Astrocyte of the cerebellum (primary cell): ENCODE measurements around the gene UBE2C.

Source experiments
- DNase-seq: peaks from one replicate; pipeline ENCODE4 v3.0.0-alpha.2; 2011; ENCODE audit warnings: low read depth
- H3K4me3 ChIP-seq: 2 replicates; pipeline ENCODE4 v1.5.1; 2011; ENCODE audit warnings: mild to moderate bottlenecking, low read depth, low read length, moderate library complexity
- in situ Hi-C: cut with HindIII; loops from 2 replicates; pipeline ENCODE4 v1.10.0; 2017; ENCODE audit warnings: low sequenced_read_pairs
- TF ChIP-seq, protein P1 (sequence below): IDR thresholded peaks from 2 replicates; pipeline ENCODE4 v1.5.1; 2012; ENCODE audit warnings: low read length, low read depth, moderate library complexity, mild to moderate bottlenecking; ENCODE audit errors: missing control alignments

Gene UBE2C

DNA sequence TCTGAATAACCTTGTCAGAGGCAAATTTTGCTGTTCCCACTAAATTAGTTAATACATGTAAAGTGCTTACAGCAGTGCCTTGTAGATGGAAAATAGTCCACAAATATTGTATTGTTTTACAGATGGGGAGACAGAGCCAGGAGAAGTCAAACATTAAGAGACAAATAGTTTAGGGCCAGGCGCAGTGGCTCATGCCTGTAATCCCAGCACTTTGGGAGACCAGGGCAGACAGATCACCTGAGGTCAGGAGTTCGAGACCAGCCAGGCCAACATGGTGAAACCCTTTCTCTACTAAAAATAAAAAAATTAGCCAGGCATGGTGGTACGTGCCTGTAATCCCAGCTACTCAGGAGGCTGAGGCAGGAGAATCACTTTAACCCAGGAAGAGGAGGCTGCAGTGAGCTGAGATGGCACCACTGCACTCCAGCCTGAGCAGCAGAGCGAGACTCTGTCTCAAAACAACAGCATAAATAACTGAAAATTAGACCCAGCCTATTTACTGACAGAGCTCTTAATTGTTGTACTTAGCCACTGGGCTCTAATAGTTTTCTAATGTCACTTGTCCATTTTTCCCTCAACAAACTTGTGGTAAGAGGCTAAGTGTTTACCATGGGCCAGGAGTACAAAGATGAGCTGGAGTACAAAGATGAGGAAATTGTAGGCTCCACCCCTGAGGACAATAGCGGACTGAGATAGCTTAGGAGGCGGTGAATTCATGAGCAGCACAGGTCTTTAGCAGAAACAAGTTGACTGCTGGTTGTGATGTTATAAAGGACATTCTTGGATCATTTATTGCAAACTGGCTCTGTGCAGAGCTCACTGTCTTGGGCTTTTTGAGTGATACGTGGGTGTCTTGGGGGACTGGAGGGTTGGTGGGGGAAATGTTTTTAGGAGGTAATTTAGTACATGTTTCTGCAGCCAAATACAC lies 51.4 kb downstream of the UBE2C start:
- in situ Hi-C loops, result no loop called here
- no peak for DNase-seq
- no peak overlapping the region for H3K4me3 ChIP-seq
- TF ChIP-seq, protein P1, sequence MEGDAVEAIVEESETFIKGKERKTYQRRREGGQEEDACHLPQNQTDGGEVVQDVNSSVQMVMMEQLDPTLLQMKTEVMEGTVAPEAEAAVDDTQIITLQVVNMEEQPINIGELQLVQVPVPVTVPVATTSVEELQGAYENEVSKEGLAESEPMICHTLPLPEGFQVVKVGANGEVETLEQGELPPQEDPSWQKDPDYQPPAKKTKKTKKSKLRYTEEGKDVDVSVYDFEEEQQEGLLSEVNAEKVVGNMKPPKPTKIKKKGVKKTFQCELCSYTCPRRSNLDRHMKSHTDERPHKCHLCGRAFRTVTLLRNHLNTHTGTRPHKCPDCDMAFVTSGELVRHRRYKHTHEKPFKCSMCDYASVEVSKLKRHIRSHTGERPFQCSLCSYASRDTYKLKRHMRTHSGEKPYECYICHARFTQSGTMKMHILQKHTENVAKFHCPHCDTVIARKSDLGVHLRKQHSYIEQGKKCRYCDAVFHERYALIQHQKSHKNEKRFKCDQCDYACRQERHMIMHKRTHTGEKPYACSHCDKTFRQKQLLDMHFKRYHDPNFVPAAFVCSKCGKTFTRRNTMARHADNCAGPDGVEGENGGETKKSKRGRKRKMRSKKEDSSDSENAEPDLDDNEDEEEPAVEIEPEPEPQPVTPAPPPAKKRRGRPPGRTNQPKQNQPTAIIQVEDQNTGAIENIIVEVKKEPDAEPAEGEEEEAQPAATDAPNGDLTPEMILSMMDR, result no peak

DNA sequence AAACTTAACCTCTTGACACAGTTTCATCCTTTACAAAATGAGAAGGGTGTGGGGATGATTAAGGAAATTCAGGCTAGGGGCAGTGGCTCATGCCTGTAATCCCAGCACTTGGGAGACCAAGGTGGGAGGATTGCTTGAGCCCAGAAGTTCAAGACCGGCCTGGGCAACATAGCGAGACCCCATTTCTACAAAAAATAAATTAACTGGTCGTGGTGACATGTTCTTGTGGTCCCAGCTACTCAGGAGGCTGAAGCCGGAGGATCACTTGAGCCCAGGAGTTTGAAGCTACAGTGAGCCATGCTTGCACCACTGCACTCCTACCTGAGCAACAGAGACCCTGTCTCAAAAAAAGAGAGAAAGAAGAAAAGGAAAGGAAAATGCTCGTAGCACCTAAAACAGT lies 54.0 kb downstream of the UBE2C start:
- H3K4me3 ChIP-seq, result no peak overlapping the region
- DNase-seq, result no peak
- in situ Hi-C loops, result no loop called here
- TF ChIP-seq, protein P1, result no peak
